Measurements from ENCODE around the gene PRRT2.
A peak's percentile ranks its signal among the peaks of the same experiment; 100 is the strongest.

DNA sequence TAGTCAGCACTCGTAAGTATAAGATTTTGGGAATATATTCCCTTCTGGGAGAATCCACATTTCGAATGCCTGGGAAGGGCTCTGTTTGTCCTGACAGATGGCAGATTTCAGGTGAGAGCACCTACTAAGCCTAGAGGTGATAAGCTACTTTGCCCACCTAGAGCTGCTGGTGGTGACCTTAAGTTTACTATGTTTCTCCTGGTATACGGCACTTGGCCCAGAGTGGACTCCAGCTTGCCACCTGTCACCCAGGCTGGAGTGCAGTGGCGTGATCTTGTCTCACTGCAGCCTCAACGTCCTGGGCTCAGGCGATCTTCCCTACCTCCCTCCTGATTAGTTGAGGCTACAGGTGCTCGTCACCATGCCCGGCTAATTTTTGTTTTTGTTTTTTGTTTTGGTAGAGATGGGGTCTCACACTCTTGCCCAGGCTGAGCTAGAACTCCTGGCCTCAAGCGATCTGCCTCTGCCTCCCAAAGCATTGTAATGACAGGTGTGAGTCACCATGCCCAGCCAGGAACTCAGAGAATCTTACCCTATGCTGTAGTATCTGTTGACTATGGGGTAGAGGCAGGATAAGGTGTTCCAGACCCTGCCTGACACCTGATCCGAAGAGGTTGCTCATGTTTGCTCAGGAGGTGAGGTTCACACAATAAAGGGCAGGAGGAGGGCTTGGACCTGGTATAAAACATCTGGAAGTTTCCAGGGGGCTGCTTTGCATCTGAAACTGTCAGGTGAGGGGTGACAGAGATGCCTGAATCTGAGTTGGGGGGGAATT, 34.2 kb upstream of the PRRT2 start, which contains the start of gene ZG16:
- TF ChIP-seq, protein P1, sequence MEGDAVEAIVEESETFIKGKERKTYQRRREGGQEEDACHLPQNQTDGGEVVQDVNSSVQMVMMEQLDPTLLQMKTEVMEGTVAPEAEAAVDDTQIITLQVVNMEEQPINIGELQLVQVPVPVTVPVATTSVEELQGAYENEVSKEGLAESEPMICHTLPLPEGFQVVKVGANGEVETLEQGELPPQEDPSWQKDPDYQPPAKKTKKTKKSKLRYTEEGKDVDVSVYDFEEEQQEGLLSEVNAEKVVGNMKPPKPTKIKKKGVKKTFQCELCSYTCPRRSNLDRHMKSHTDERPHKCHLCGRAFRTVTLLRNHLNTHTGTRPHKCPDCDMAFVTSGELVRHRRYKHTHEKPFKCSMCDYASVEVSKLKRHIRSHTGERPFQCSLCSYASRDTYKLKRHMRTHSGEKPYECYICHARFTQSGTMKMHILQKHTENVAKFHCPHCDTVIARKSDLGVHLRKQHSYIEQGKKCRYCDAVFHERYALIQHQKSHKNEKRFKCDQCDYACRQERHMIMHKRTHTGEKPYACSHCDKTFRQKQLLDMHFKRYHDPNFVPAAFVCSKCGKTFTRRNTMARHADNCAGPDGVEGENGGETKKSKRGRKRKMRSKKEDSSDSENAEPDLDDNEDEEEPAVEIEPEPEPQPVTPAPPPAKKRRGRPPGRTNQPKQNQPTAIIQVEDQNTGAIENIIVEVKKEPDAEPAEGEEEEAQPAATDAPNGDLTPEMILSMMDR (IDR thresholded peaks at IDR 0.05), result no peak
- TF ChIP-seq POLR2AphosphoS5 (IDR thresholded peaks at IDR 0.05), result peak in 1 of 3 donors; percentile 11

All from transverse colon (tissue), 4 donors.